ENCODE measurements around the gene SIX4. TPM values are rescaled to one million over a fixed set of nuclear protein-coding genes. Genes with fewer than 3 reads are reported as not detected.

SIX4 gene
- total and polyA plus RNA-seq, 10 of the 15 experiments (the other 5 are each of a cell fraction or from before 2014, with no cell fraction given) = 0.04 to 0.26 (median 0.06) TPM; not detected in 5

DNA sequence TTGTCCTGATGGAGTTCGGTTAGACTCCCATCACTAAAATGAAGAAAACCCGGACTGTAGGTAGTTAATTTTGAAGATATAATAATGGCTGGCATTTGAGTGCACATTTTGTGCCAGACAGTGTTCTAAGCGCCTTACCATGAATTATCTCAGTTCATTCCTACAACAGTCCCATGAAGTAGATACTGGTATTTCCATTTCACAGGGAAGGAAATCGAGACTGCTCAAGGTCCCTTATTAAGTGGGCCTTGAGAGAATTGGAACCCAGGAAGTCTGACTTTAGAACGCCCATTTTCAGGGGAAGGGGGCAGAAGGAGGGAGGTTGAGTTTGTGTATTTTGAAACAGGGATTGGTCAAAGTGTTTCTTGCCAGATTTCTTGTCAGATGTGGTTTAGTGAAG, 11.3 kb upstream of the SIX4 start (continued):
- TF ChIP-seq, protein P1, sequence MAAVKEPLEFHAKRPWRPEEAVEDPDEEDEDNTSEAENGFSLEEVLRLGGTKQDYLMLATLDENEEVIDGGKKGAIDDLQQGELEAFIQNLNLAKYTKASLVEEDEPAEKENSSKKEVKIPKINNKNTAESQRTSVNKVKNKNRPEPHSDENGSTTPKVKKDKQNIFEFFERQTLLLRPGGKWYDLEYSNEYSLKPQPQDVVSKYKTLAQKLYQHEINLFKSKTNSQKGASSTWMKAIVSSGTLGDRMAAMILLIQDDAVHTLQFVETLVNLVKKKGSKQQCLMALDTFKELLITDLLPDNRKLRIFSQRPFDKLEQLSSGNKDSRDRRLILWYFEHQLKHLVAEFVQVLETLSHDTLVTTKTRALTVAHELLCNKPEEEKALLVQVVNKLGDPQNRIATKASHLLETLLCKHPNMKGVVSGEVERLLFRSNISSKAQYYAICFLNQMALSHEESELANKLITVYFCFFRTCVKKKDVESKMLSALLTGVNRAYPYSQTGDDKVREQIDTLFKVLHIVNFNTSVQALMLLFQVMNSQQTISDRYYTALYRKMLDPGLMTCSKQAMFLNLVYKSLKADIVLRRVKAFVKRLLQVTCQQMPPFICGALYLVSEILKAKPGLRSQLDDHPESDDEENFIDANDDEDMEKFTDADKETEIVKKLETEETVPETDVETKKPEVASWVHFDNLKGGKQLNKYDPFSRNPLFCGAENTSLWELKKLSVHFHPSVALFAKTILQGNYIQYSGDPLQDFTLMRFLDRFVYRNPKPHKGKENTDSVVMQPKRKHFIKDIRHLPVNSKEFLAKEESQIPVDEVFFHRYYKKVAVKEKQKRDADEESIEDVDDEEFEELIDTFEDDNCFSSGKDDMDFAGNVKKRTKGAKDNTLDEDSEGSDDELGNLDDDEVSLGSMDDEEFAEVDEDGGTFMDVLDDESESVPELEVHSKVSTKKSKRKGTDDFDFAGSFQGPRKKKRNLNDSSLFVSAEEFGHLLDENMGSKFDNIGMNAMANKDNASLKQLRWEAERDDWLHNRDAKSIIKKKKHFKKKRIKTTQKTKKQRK (IDR thresholded peaks at IDR 0.05; ENCODE audit: low read depth, low read length) = no peak
- TF ChIP-seq, protein P2, sequence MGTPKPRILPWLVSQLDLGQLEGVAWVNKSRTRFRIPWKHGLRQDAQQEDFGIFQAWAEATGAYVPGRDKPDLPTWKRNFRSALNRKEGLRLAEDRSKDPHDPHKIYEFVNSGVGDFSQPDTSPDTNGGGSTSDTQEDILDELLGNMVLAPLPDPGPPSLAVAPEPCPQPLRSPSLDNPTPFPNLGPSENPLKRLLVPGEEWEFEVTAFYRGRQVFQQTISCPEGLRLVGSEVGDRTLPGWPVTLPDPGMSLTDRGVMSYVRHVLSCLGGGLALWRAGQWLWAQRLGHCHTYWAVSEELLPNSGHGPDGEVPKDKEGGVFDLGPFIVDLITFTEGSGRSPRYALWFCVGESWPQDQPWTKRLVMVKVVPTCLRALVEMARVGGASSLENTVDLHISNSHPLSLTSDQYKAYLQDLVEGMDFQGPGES (IDR thresholded peaks at IDR 0.05) = no peak
- TF ChIP-seq E2F8 (IDR thresholded peaks at IDR 0.05; ENCODE audit: low read depth, partially characterized antibody) (no peak), EGR1 (IDR thresholded peaks at IDR 0.05; ENCODE audit: borderline replicate concordance in 1 of 2, low read depth in 2 of 2, low read length in 2 of 2) (no peak)

Data from GM12878 (cell line).